HepG2 (cell line): ENCODE data around the gene B3GNT8. TPM values are rescaled to one million over a fixed set of nuclear protein-coding genes. Genes with fewer than 3 reads are reported as not detected.

ENCODE experiments used
- ELF4 ChIP-seq: sonication (generic); formaldehyde crosslinking; IDR thresholded peaks from 2 replicates; pipeline ENCODE4 v1.5.0; 2020; ENCODE audit warnings: missing genetic modification reagents, mild to moderate bottlenecking, moderate library complexity, borderline replicate concordance
- GFI1 ChIP-seq: sonication (generic); formaldehyde crosslinking; IDR thresholded peaks from 2 replicates; pipeline ENCODE4 v1.5.0; 2020; ENCODE audit warnings: missing genetic modification reagents, mild to moderate bottlenecking, borderline replicate concordance
- ISL2 ChIP-seq: sonication (generic); formaldehyde crosslinking; IDR thresholded peaks from 2 replicates; pipeline ENCODE4 v1.5.0; 2020; ENCODE audit warnings: missing genetic modification reagents
- MLX ChIP-seq: IDR thresholded peaks from 2 replicates; pipeline ENCODE4 v1.6.1; 2016
- NFE2L1 ChIP-seq: sonication (generic); formaldehyde crosslinking; IDR thresholded peaks from 2 replicates; pipeline ENCODE4 v1.4.0; 2020; ENCODE audit warnings: missing genetic modification reagents, mild to moderate bottlenecking, borderline replicate concordance
- PRMT3 ChIP-seq: sonication (generic); formaldehyde crosslinking; IDR thresholded peaks from 2 replicates; pipeline ENCODE4 v1.8.1; 2022; ENCODE audit warnings: low read depth, mild to moderate bottlenecking, moderate library complexity, missing genetic modification reagents, borderline replicate concordance
- REST ChIP-seq, 2 experiments: IDR thresholded peaks; 2 replicates each; pipeline ENCODE4 v1.6.1; 2011 to 2012; ENCODE audit warnings: low read length in 2 of 2, borderline replicate concordance in 1 of 2, low read depth in 1 of 2, mild to moderate bottlenecking in 1 of 2, moderate library complexity in 1 of 2
- RFXAP ChIP-seq: sonication (generic); formaldehyde crosslinking; IDR thresholded peaks from 2 replicates; pipeline ENCODE4 v1.4.0; 2020; ENCODE audit warnings: missing genetic modification reagents, borderline replicate concordance
- ZBTB38 ChIP-seq: sonication (generic); formaldehyde crosslinking; IDR thresholded peaks from 2 replicates; pipeline ENCODE4 v1.5.1; 2020; ENCODE audit warnings: mild to moderate bottlenecking, missing genetic modification reagents
- ZBTB8A ChIP-seq: sonication (generic); formaldehyde crosslinking; IDR thresholded peaks from 2 replicates; pipeline ENCODE4 v1.4.0; 2020; ENCODE audit warnings: mild to moderate bottlenecking, low read depth, missing genetic modification reagents, borderline replicate concordance
- ZNF280D ChIP-seq: sonication (generic); formaldehyde crosslinking; IDR thresholded peaks from 2 replicates; pipeline ENCODE4 v1.5.1; 2020; ENCODE audit warnings: mild to moderate bottlenecking, missing genetic modification reagents
- ZNF552 ChIP-seq: sonication (generic); formaldehyde crosslinking; IDR thresholded peaks from 2 replicates; pipeline ENCODE4 v1.9.0; 2022; ENCODE audit warnings: missing genetic modification reagents, mild to moderate bottlenecking, borderline replicate concordance
- ZSCAN20 ChIP-seq: sonication (generic); formaldehyde crosslinking; IDR thresholded peaks from 2 replicates; pipeline ENCODE4 v1.4.0; 2020; ENCODE audit warnings: missing genetic modification reagents, mild to moderate bottlenecking, borderline replicate concordance
- polyA plus RNA-seq, 8 experiments: library from polyadenylated mRNA; depleted of rRNA in 3 of 8; stranded (reverse) in 7 of 8; unstranded in 1 of 8; fragments of >200 nt; fragmentation: Illumina TruSeq in 4 of 8; extraction: Trizol in 4 of 8; gene quantifications; 2 replicates each; pipeline versions ENCODE4 v1.2.1 to v1.2.3, GENCODE V29; 2011 to 2016; ENCODE audit warnings: low read depth in 4 of 8, missing spikeins in 1 of 8, mixed read lengths in 1 of 8; ENCODE audit not compliant: insufficient read depth in 1 of 8
- total RNA-seq, 5 experiments: library from RNA; depleted of rRNA; stranded (reverse); fragments of >200 nt; fragmentation: Illumina TruSeq; extraction: Trizol; gene quantifications; 2 replicates each; pipeline ENCODE4 v1.2.3, GENCODE V29; 2016; ENCODE audit warnings: low read depth in 1 of 5

The B3GNT8 gene
- total and polyA plus RNA-seq, 2 of the 13 experiments (the other 11 are each of a cell fraction or from before 2014, with no cell fraction given), result 0.26 to 1.9 TPM

- 0 out of 2 replicates have a peak, but pooled peaks have one; percentile 61 for TF ChIP-seq ZNF280D (CRISPR knock-in tag)
- 0 out of 2 replicates have a peak, but pooled peaks have one; percentile 46 for TF ChIP-seq MLX (CRISPR knock-in tag)
- no peak for TF ChIP-seq NFE2L1
- no peak; the same call in none of the 2 replicates for TF ChIP-seq ISL2
- TF ChIP-seq ZBTB38, result peak; percentile 45
- peak; percentile 63; the same call in 1 of the 2 replicates for TF ChIP-seq RFXAP (CRISPR knock-in tag)
- TF ChIP-seq PRMT3 (CRISPR knock-in tag), result no peak
- TF ChIP-seq REST (IDR thresholded peaks at IDR 0.05; ENCODE audit: borderline replicate concordance in 1 of 2, low read depth in 1 of 2, low read length in 2 of 2), result no peak; a peak in 1 of 4 replicates
- TF ChIP-seq ZNF552 (CRISPR knock-in tag), result 0 out of 2 replicates have a peak, but pooled peaks have one; percentile 74
- peak; percentile 23; the same call in 1 of the 2 replicates for TF ChIP-seq ELF4
- TF ChIP-seq ZBTB8A (CRISPR knock-in tag), result no peak
- TF ChIP-seq ZSCAN20 (CRISPR knock-in tag), result peak; percentile 77; the same call in 1 of the 2 replicates
- peak; percentile 60; the same call in 1 of the 2 replicates for TF ChIP-seq GFI1 (CRISPR knock-in tag)
Measured at GRCh38 chr19:41397086-41398049, 29.8 kb downstream of the B3GNT8 start, which contains the start of the genes BCKDHA and EXOSC5 (continued).
